Vagina (tissue), 2 donors: ENCODE data around the gene FMO1.

ENCODE experiments used
- CTCF ChIP-seq, 3 experiments: fragments of 450-650 bp in 2 of 3; fragments of 200-600 bp in 1 of 3; sonication (generic) in 1 of 3; IDR thresholded peaks; one replicate each; pipeline ENCODE4 v1.5.1; 2017 to 2019; ENCODE audit warnings: antibody characterized with exemption in 3 of 3, mild to moderate bottlenecking in 2 of 3, moderate library complexity in 2 of 3
- POLR2A ChIP-seq, 2 donors: fragments of 450-650 bp; IDR thresholded peaks; one replicate each; pipeline ENCODE4 v1.6.1; 2017; ENCODE audit warnings: antibody characterized with exemption in 2 of 2, mild to moderate bottlenecking in 2 of 2, moderate library complexity in 2 of 2

GRCh38 chr1:171220081-171220420 lies 28.2 kb upstream of the FMO1 start:
- no peak for TF ChIP-seq CTCF (IDR thresholded peaks at IDR 0.05)
- TF ChIP-seq POLR2A (IDR thresholded peaks at IDR 0.05) = no peak
